HG03095 (cell line): Measurements from ENCODE around the gene CTSW.

Source experiments
- ATAC-seq: cut with Tn5 transposase; IDR thresholded peaks from one replicate; pipeline ENCODE4 v1.9.1; 2021; ENCODE audit warnings: moderate library complexity; ENCODE audit not compliant: unreplicated experiment

Gene CTSW

GRCh38 chr11:65919573-65920371 lies 40.1 kb downstream of the CTSW start:
- peak; percentile 35 for ATAC-seq

GRCh38 chr11:65920372-65920802 lies 40.8 kb downstream of the CTSW start:
- ATAC-seq, result no peak

- ATAC-seq, result no peak
Observed at GRCh38 chr11:65921033-65921555, 41.5 kb downstream of the CTSW start.

GRCh38 chr11:65921876-65922275 lies 42.2 kb downstream of the CTSW start:
- no peak for ATAC-seq

GRCh38 chr11:65922565-65922964 lies 42.9 kb downstream of the CTSW start:
- ATAC-seq, result no peak

GRCh38 chr11:65925397-65925796 lies 45.8 kb downstream of the CTSW start:
- ATAC-seq, result no peak

GRCh38 chr11:65927904-65928397 lies 48.3 kb downstream of the CTSW start:
- peak; percentile 67 for ATAC-seq

- no peak for ATAC-seq
Observed at GRCh38 chr11:65928667-65929066, 49.0 kb downstream of the CTSW start.

- no peak for ATAC-seq
Observed at GRCh38 chr11:65931773-65932557, 52.3 kb downstream of the CTSW start.

- no peak for ATAC-seq
Observed at GRCh38 chr11:65932558-65932919, 52.9 kb downstream of the CTSW start.
